Hepatocyte (in vitro differentiated cells): ENCODE results near the gene BNIP2. TPM values are rescaled to one million over a fixed set of nuclear protein-coding genes. Genes with fewer than 3 reads are reported as not detected.
"Not testable (repeated sequence)": the region's sequence is repeated elsewhere in the genome, so short reads cannot be mapped to it uniquely, and the experiment has no call there.

ENCODE experiments used
- DNase-seq: peaks from one replicate; pipeline ENCODE4 v3.0.0-alpha.2; 2016; ENCODE audit warnings: low spot score
- H2AFZ ChIP-seq: fragments of 200-600 bp; sonication (generic); 2 replicates; pipeline ENCODE4 v1.6.0; 2016; ENCODE audit warnings: antibody characterized with exemption, mild to moderate bottlenecking
- H3K27ac ChIP-seq: fragments of 200-600 bp; sonication (generic); 2 replicates; pipeline ENCODE4 v1.5.1; 2016; ENCODE audit warnings: mild to moderate bottlenecking
- H3K27me3 ChIP-seq: fragments of 200-600 bp; sonication (generic); 2 replicates; pipeline ENCODE4 v1.6.1; 2016
- H3K36me3 ChIP-seq: fragments of 200-600 bp; sonication (generic); replicated peaks from 2 replicates; pipeline ENCODE4 v1.5.1; 2016; ENCODE audit warnings: low read depth; ENCODE audit not compliant: insufficient read depth
- H3K4me1 ChIP-seq: fragments of 200-600 bp; sonication (generic); 2 replicates; pipeline ENCODE4 v1.5.1; 2016; ENCODE audit warnings: mild to moderate bottlenecking, moderate library complexity; ENCODE audit not compliant: insufficient read depth
- H3K4me2 ChIP-seq: fragments of 200-600 bp; sonication (generic); 2 replicates; pipeline ENCODE4 v1.6.0; 2016
- H3K4me3 ChIP-seq: fragments of 200-600 bp; sonication (generic); 2 replicates; pipeline ENCODE4 v1.5.1; 2016; ENCODE audit warnings: mild to moderate bottlenecking
- H3K79me2 ChIP-seq: fragments of 200-600 bp; sonication (generic); 2 replicates; pipeline ENCODE4 v1.6.0; 2017; ENCODE audit warnings: mild to moderate bottlenecking
- H3K9me2 ChIP-seq: fragments of 200-600 bp; sonication (generic); replicated peaks from 2 replicates; pipeline ENCODE4 v1.6.0; 2017; ENCODE audit warnings: mild to moderate bottlenecking; ENCODE audit not compliant: insufficient read depth
- H3K9me3 ChIP-seq: fragments of 200-600 bp; sonication (generic); 2 replicates; pipeline ENCODE4 v1.5.1; 2016; ENCODE audit warnings: low read depth, mild to moderate bottlenecking
- H4K20me1 ChIP-seq: fragments of 200-600 bp; sonication (generic); 2 replicates; pipeline ENCODE4 v1.6.0; 2016; ENCODE audit warnings: mild to moderate bottlenecking; ENCODE audit not compliant: insufficient read depth, poor library complexity, severe bottlenecking
- CTCF ChIP-seq: fragments of 200-600 bp; sonication (generic); IDR thresholded peaks from 2 replicates; pipeline ENCODE4 v1.5.1; 2016; ENCODE audit warnings: antibody characterized with exemption, mild to moderate bottlenecking; ENCODE audit not compliant: poor library complexity
- EZH2 ChIP-seq: fragments of 200-600 bp; sonication (generic); IDR thresholded peaks from 2 replicates; pipeline ENCODE4 v1.6.1; 2016; ENCODE audit warnings: antibody characterized with exemption, mild to moderate bottlenecking, borderline replicate concordance
- EZH2phosphoT487 ChIP-seq: fragments of 200-600 bp; sonication (generic); IDR thresholded peaks from one replicate; pipeline ENCODE4 v1.6.1; 2018; ENCODE audit warnings: antibody characterized with exemption, mild to moderate bottlenecking, low read depth, moderate library complexity; ENCODE audit not compliant: unreplicated experiment, severe bottlenecking
- WGBS: methylation state at CpG from one replicate; pipeline ENCODE4 v1.1.6; 2016; ENCODE audit warnings: low lambda C conversion rate; ENCODE audit errors: missing lambda C conversion rate; 5-methylcytosine and 5-hydroxymethylcytosine counted together
- polyA plus RNA-seq: library from polyadenylated mRNA; unstranded; fragments of >200 nt; fragmentation: Nextera tagmentation; extraction: Ambion mirVana; gene quantifications from 2 replicates; pipeline ENCODE4 v1.2.1, GENCODE V29; 2016
- total RNA-seq: library from RNA; depleted of rRNA; stranded (reverse); fragments of >200 nt; gene quantifications from 2 replicates; pipeline ENCODE4 v1.2.3, GENCODE V29; 2014

The BNIP2 gene
- total and polyA plus RNA-seq, 2 experiments from 2014 or later, result 55.0 to 102 TPM

GRCh38 chr15:59701880-59702279, 12.8 kb upstream of the BNIP2 start:
- Histone ChIP-seq H3K9me2 (no peaks in the 10 kb centered on the region), H3K4me1 (no peaks in the 10 kb centered on the region), H3K4me3 (no peak overlapping the region), H3K36me3 (no peaks in the 10 kb centered on the region), H4K20me1 (no peaks in the 10 kb centered on the region), H3K9me3 (no peaks in the 10 kb centered on the region), H3K4me2 (no peak overlapping the region), H3K27me3 (no peaks in the 10 kb centered on the region), H3K79me2 (no peaks in the 10 kb centered on the region), H2AFZ (no peak overlapping the region), H3K27ac (no peak overlapping the region)
- no peak for DNase-seq
- WGBS, result 48% methylated on average over 4 of the region's 4 CpGs
- no peak for TF ChIP-seq EZH2phosphoT487

- DNase-seq, result no peak
- no peak overlapping the region for H3K27ac ChIP-seq
- H4K20me1 ChIP-seq, result no peaks in the 10 kb centered on the region
- no peaks in the 10 kb centered on the region for H3K27me3 ChIP-seq
- H3K4me3 ChIP-seq, result no peak overlapping the region
- no peaks in the 10 kb centered on the region for H3K36me3 ChIP-seq
- no peak overlapping the region for H3K4me2 ChIP-seq
- 58% methylated on average over 4 of the region's 4 CpGs for WGBS
- no peak for TF ChIP-seq CTCF
- H3K4me1 ChIP-seq, result no peaks in the 10 kb centered on the region
- H3K9me2 ChIP-seq, result no peaks in the 10 kb centered on the region
- H3K79me2 ChIP-seq, result no peaks in the 10 kb centered on the region
- no peaks in the 10 kb centered on the region for H3K9me3 ChIP-seq
- no peak overlapping the region for H2AFZ ChIP-seq
Observed at GRCh38 chr15:59699810-59700431, 10.8 kb upstream of the BNIP2 start.

- not testable (repeated sequence) for H2AFZ ChIP-seq, H3K9me2 ChIP-seq, H3K9me3 ChIP-seq, H3K4me3 ChIP-seq, H3K4me1 ChIP-seq, H4K20me1 ChIP-seq, H3K36me3 ChIP-seq, H3K79me2 ChIP-seq, DNase-seq, H3K4me2 ChIP-seq, H3K27ac ChIP-seq, H3K27me3 ChIP-seq
- 70% methylated on average over 4 of the region's 4 CpGs for WGBS
Observed at GRCh38 chr15:59698065-59698464, 8.9 kb upstream of the BNIP2 start.

- Histone ChIP-seq H3K9me3 (no peaks in the 10 kb centered on the region), H4K20me1 (no peaks in the 10 kb centered on the region), H3K9me2 (no peaks in the 10 kb centered on the region), H2AFZ (no peak overlapping the region), H3K27ac (no peak overlapping the region), H3K4me1 (no peaks in the 10 kb centered on the region), H3K4me2 (no peak overlapping the region), H3K4me3 (no peak overlapping the region), H3K36me3 (no peaks in the 10 kb centered on the region), H3K79me2 (no peaks in the 10 kb centered on the region), H3K27me3 (no peaks in the 10 kb centered on the region)
- no peak for DNase-seq
- no peak for TF ChIP-seq EZH2phosphoT487
- no peak for TF ChIP-seq CTCF
- TF ChIP-seq EZH2, result no peak
- 78% methylated on average over 4 of the region's 4 CpGs for WGBS
Observed at GRCh38 chr15:59696332-59696731, 7.2 kb upstream of the BNIP2 start.
